CD14-positive monocyte (primary cell): ENCODE measurements around the gene RRAD. TPM values are rescaled to one million over a fixed set of nuclear protein-coding genes. Genes with fewer than 3 reads are reported as not detected.
A peak's percentile ranks its signal among the peaks of the same experiment; 100 is the strongest.

Experiments
- DNase-seq, 3 donors: peaks; one replicate each; pipeline ENCODE4 v3.0.0-alpha.2; 2011 to 2022
- H2AFZ ChIP-seq: 2 replicates; pipeline ENCODE4 v1.6.0; 2012; ENCODE audit warnings: mild to moderate bottlenecking, low read depth, low read length, inconsistent platforms; ENCODE audit not compliant: insufficient read depth, poor library complexity, severe bottlenecking
- H3K27ac ChIP-seq, 2 donors: 1 replicate in 1 of 2; 2 replicates in 1 of 2; pipeline ENCODE4 v1.5.1; 2012 to 2013; ENCODE audit warnings: low read length in 2 of 2, control low read depth in 1 of 2, inconsistent platforms in 1 of 2, low read depth in 1 of 2, mild to moderate bottlenecking in 1 of 2
- H3K27me3 ChIP-seq, 2 donors: one replicate each; pipeline versions ENCODE4 v1.6.0 to v1.6.1; 2011 to 2013; ENCODE audit warnings: low read length in 2 of 2; ENCODE audit not compliant: control insufficient read depth in 2 of 2, insufficient read depth in 2 of 2
- H3K36me3 ChIP-seq, 2 donors: replicated peaks in 1 of 2; 1 replicate in 1 of 2; 2 replicates in 1 of 2; pipeline versions ENCODE4 v1.5.1 to v1.6.1; 2012 to 2013; ENCODE audit warnings: low read length in 2 of 2, control low read depth in 1 of 2, inconsistent platforms in 1 of 2, mild to moderate bottlenecking in 1 of 2; ENCODE audit not compliant: insufficient read depth in 2 of 2, control insufficient read depth in 1 of 2
- H3K4me1 ChIP-seq, 2 donors: 1 replicate in 1 of 2; 2 replicates in 1 of 2; pipeline versions ENCODE4 v1.5.1 to v1.6.1; 2012 to 2013; ENCODE audit warnings: low read length in 2 of 2, control low read depth in 1 of 2, inconsistent platforms in 1 of 2, mild to moderate bottlenecking in 1 of 2, moderate library complexity in 1 of 2; ENCODE audit not compliant: insufficient read depth in 2 of 2, control insufficient read depth in 1 of 2
- H3K4me2 ChIP-seq: replicated peaks from 2 replicates; pipeline ENCODE3; 2012; ENCODE audit warnings: low read length, moderate library complexity, mild to moderate bottlenecking; ENCODE audit not compliant: poor library complexity, severe bottlenecking; ENCODE audit errors: extremely low read depth
- H3K4me3 ChIP-seq, 3 experiments: fragments of 200-600 bp in 1 of 3; sonication (generic) in 1 of 3; replicated peaks in 1 of 3; 1 replicate in 2 of 3; 2 replicates in 1 of 3; pipeline ENCODE4 v1.5.1; 2011 to 2013; ENCODE audit warnings: low read length in 3 of 3, mild to moderate bottlenecking in 3 of 3, control low read depth in 2 of 3, low read depth in 2 of 3, inconsistent platforms in 1 of 3, moderate library complexity in 1 of 3
- H3K79me2 ChIP-seq: 2 replicates; pipeline ENCODE4 v1.6.0; 2012; ENCODE audit warnings: mild to moderate bottlenecking, control low read depth, inconsistent platforms, low read length, moderate library complexity; ENCODE audit not compliant: insufficient read depth
- H3K9ac ChIP-seq: 2 replicates; pipeline ENCODE4 v1.6.0; 2017; ENCODE audit warnings: low read length, mild to moderate bottlenecking; ENCODE audit not compliant: insufficient read depth, poor library complexity, severe bottlenecking
- H3K9me3 ChIP-seq, 2 donors: replicated peaks in 1 of 2; 1 replicate in 1 of 2; 2 replicates in 1 of 2; pipeline versions ENCODE4 v1.5.1 to v1.6.1; 2012 to 2013; ENCODE audit warnings: low read length in 2 of 2, control low read depth in 1 of 2; ENCODE audit not compliant: control insufficient read depth in 1 of 2, insufficient read depth in 1 of 2
- H4K20me1 ChIP-seq: 2 replicates; pipeline ENCODE4 v1.6.0; 2012; ENCODE audit warnings: mild to moderate bottlenecking, low read length, control low read depth, moderate library complexity; ENCODE audit not compliant: insufficient read depth
- H3K27ac Mint-ChIP-seq, 7 donors: one replicate each; pipeline ENCODE4 v1.8.0; 2020; ENCODE audit warnings: mild to moderate bottlenecking in 7 of 7, mixed read lengths in 7 of 7, moderate library complexity in 6 of 7, inconsistent platforms in 2 of 7
- H3K27me3 Mint-ChIP-seq, 3 donors: one replicate each; pipeline ENCODE4 v1.8.0; 2021 to 2022; ENCODE audit warnings: low read depth in 3 of 3, mild to moderate bottlenecking in 3 of 3, mixed read lengths in 3 of 3, moderate library complexity in 3 of 3, inconsistent platforms in 1 of 3
- H3K36me3 Mint-ChIP-seq, 2 donors: one replicate each; pipeline ENCODE4 v1.8.0; 2020; ENCODE audit warnings: mixed read lengths in 2 of 2, inconsistent platforms in 1 of 2, mild to moderate bottlenecking in 1 of 2
- H3K4me1 Mint-ChIP-seq: one replicate; pipeline ENCODE4 v1.8.0; 2020; ENCODE audit warnings: mild to moderate bottlenecking, mixed read lengths
- H3K4me3 Mint-ChIP-seq, 2 donors: one replicate each; pipeline ENCODE4 v1.8.0; 2020; ENCODE audit warnings: mild to moderate bottlenecking in 2 of 2, mixed read lengths in 2 of 2, moderate library complexity in 1 of 2
- H3K9me3 Mint-ChIP-seq, 7 donors: one replicate each; pipeline ENCODE4 v1.8.0; 2020 to 2022; ENCODE audit warnings: mixed read lengths in 7 of 7, mild to moderate bottlenecking in 6 of 7, moderate library complexity in 6 of 7, inconsistent platforms in 2 of 7
- WGBS: methylation state at CpG from one replicate; pipeline ENCODE4 v1.1.5; 2013; ENCODE audit warnings: missing lambda C conversion rate; ENCODE audit not compliant: insufficient coverage; 5-methylcytosine and 5-hydroxymethylcytosine counted together
- intact Hi-C, 2 donors: fragments of 100-400 bp; cut with micrococcal nuclease; formaldehyde crosslinking; loops; one replicate each; pipeline versions ENCODE4 v1.15.0 to v1.15.1; 2023
- polyA plus RNA-seq, 3 donors: library from polyadenylated mRNA; depleted of rRNA in 1 of 3; unstranded in 2 of 3; stranded (reverse) in 1 of 3; fragments of 300-500 nt in 2 of 3; fragments of >200 nt in 1 of 3; fragmentation: Illumina TruSeq in 2 of 3; gene quantifications; 1 replicate in 2 of 3; 2 replicates in 1 of 3; pipeline ENCODE4 v1.2.3, GENCODE V29; 2012 to 2021
- TF ChIP-seq, protein P1 (sequence below): fragments of 200-600 bp; IDR thresholded peaks from one replicate; pipeline ENCODE4 v1.8.0; 2022; ENCODE audit warnings: antibody characterized with exemption, mild to moderate bottlenecking

Gene RRAD
- polyA plus RNA-seq, 3 donors: 0.42 to 1.9 (median 0.55) TPM

DNA sequence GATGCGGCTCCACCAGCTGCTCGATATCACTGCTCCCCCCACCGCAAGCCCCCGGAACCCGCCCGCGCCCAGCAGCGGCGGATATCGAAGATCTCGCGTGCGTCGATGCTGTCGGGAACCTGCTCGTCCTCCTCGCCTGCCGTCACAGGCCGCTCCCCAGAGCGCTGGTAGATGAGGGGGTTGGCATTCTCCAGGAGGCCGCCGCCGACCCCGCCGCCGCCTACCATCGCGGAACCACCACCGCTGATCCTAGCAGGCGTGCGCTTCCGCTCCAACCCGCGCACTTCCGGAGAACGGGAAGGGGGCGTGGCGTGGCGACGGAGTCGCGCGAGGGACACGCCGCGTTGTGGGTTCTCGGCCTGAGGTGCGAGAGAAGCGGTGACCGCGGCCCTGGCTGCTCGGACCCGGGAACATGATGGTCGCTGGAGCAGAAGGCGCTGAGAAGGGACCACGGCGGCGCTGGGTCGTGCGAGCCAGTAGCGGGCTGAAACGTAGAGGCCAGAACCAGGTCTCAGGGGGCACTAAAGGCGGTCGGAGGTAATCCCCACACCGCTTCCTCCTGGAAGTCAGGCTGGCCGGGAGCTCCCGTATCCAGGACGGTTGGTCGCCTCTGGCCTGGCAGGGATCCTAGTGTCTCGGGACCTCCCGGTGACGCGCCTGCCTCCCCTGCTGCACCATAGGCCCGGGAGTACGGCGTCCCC lies 9.0 kb upstream of the RRAD start, which contains the start of gene CIAO2B:
CIAO2B (minus strand) TSS at position 265 of the 701 bp plus-strand sequence; CDS start at position 227, 38 bp downstream.
- Histone ChIP-seq H3K36me3 (peaks cover 23 to 40% of the 10 kb centered on the region in 2 donors), H3K9ac (peak within 1 kb of the TSS; percentile 89), H3K27ac (peak within 1 kb of the TSS; percentile 60 to 93), H3K4me2 (peak within 1 kb of the TSS; percentile 98), H3K79me2 (peaks cover 55% of the 10 kb centered on the region), H3K4me1 (peaks cover 24 to 38% of the 10 kb centered on the region in 2 donors), H3K4me3 (peak within 1 kb of the TSS; percentile 50 to 100 (median 74)), H3K27me3 (no peaks in the 10 kb centered on the region), H3K9me3 (no peaks in the 10 kb centered on the region), H4K20me1 (peaks cover 49% of the 10 kb centered on the region), H2AFZ (peak within 1 kb of the TSS; percentile 97)
- intact Hi-C loops: loop anchor here in 1 of 2 donors (5.0 kb wide), 1 partner anchor 37 kb away; no protein-coding TSS in a partner anchor
- WGBS: under 1% methylated on average over 68 of the region's 76 CpGs
- peak within 1 kb of the TSS; percentile 96 to 97 for H3K4me3 Mint-ChIP-seq
- DNase-seq: peak; percentile 81 to 86 (median 84)
- H3K27me3 Mint-ChIP-seq: peaks cover 0 to 2% (median 1%) of the 10 kb centered on the region in 3 donors
- peaks cover 51% of the 10 kb centered on the region for H3K4me1 Mint-ChIP-seq
- H3K27ac Mint-ChIP-seq: peak within 1 kb of the TSS; percentile 91 to 97 (median 94)
- H3K36me3 Mint-ChIP-seq: peaks cover 36 to 55% of the 10 kb centered on the region in 2 donors
- TF ChIP-seq, protein P1, sequence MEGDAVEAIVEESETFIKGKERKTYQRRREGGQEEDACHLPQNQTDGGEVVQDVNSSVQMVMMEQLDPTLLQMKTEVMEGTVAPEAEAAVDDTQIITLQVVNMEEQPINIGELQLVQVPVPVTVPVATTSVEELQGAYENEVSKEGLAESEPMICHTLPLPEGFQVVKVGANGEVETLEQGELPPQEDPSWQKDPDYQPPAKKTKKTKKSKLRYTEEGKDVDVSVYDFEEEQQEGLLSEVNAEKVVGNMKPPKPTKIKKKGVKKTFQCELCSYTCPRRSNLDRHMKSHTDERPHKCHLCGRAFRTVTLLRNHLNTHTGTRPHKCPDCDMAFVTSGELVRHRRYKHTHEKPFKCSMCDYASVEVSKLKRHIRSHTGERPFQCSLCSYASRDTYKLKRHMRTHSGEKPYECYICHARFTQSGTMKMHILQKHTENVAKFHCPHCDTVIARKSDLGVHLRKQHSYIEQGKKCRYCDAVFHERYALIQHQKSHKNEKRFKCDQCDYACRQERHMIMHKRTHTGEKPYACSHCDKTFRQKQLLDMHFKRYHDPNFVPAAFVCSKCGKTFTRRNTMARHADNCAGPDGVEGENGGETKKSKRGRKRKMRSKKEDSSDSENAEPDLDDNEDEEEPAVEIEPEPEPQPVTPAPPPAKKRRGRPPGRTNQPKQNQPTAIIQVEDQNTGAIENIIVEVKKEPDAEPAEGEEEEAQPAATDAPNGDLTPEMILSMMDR: no peak
- peaks cover 0 to 2% (median 0%) of the 10 kb centered on the region in 7 donors for H3K9me3 Mint-ChIP-seq

DNA sequence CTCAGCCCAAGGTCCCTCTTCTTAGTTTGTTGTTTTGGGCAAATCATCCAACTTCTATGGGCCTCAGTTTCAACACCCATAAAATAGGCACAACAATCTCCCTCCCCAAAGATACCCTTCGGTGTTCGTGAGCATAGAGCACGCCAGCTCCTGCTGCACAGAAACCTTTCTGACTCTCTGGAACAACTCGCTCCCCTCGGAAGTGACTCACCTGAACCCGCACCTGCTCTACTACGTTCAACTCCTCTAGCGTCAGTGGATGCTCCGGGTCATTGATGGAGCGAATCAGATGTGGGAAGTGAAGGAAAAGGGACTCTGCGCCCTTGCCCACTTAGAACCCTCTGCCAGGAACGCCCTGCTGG lies 8.4 kb upstream of the RRAD start:
- Mint-ChIP-seq H3K27ac (peak overlapping the region; percentile 91 to 97 (median 94)), H3K4me3 (peak overlapping the region; percentile 96 to 97), H3K27me3 (peaks cover 0 to 2% (median 1%) of the 10 kb centered on the region in 3 donors), H3K9me3 (peaks cover 0 to 2% (median 0%) of the 10 kb centered on the region in 7 donors), H3K4me1 (peaks cover 51% of the 10 kb centered on the region), H3K36me3 (peaks cover 30 to 49% of the 10 kb centered on the region in 2 donors)
- Histone ChIP-seq H3K27me3 (no peaks in the 10 kb centered on the region), H2AFZ (peak overlapping the region; percentile 97), H3K9ac (peak overlapping the region; percentile 89), H3K4me1 (peaks cover 24 to 38% of the 10 kb centered on the region in 2 donors), H3K9me3 (no peaks in the 10 kb centered on the region), H4K20me1 (peaks cover 43% of the 10 kb centered on the region), H3K4me3 (peak overlapping the region; percentile 50 to 100 (median 74)), H3K27ac (peak overlapping the region; percentile 33 to 93), H3K79me2 (peaks cover 55% of the 10 kb centered on the region), H3K36me3 (peaks cover 18 to 34% of the 10 kb centered on the region in 2 donors), H3K4me2 (peak overlapping the region; percentile 98)
- DNase-seq: peak in 1 of 3 donors; percentile 17
- TF ChIP-seq, protein P1: no peak
- intact Hi-C loops: loop anchor here in 1 of 2 donors (5.0 kb wide), 1 partner anchor 36 kb away; no protein-coding TSS in a partner anchor
- 20% methylated on average over 1 of the region's 12 CpGs for WGBS
